Hepatocyte (in vitro differentiated cells): Measurements from ENCODE around the gene ZFP36L2. TPM values are rescaled to one million over a fixed set of nuclear protein-coding genes. Genes with fewer than 3 reads are reported as not detected.

Experiments used
- DNase-seq: peaks from one replicate; pipeline ENCODE4 v3.0.0-alpha.2; 2016; ENCODE audit warnings: low spot score
- H2AFZ ChIP-seq: fragments of 200-600 bp; sonication (generic); 2 replicates; pipeline ENCODE4 v1.6.0; 2016; ENCODE audit warnings: antibody characterized with exemption, mild to moderate bottlenecking
- H3K27ac ChIP-seq: fragments of 200-600 bp; sonication (generic); 2 replicates; pipeline ENCODE4 v1.5.1; 2016; ENCODE audit warnings: mild to moderate bottlenecking
- H3K27me3 ChIP-seq: fragments of 200-600 bp; sonication (generic); 2 replicates; pipeline ENCODE4 v1.6.1; 2016
- H3K36me3 ChIP-seq: fragments of 200-600 bp; sonication (generic); replicated peaks from 2 replicates; pipeline ENCODE4 v1.5.1; 2016; ENCODE audit warnings: low read depth; ENCODE audit not compliant: insufficient read depth
- H3K4me1 ChIP-seq: fragments of 200-600 bp; sonication (generic); 2 replicates; pipeline ENCODE4 v1.5.1; 2016; ENCODE audit warnings: mild to moderate bottlenecking, moderate library complexity; ENCODE audit not compliant: insufficient read depth
- H3K4me2 ChIP-seq: fragments of 200-600 bp; sonication (generic); 2 replicates; pipeline ENCODE4 v1.6.0; 2016
- H3K4me3 ChIP-seq: fragments of 200-600 bp; sonication (generic); 2 replicates; pipeline ENCODE4 v1.5.1; 2016; ENCODE audit warnings: mild to moderate bottlenecking
- H3K79me2 ChIP-seq: fragments of 200-600 bp; sonication (generic); 2 replicates; pipeline ENCODE4 v1.6.0; 2017; ENCODE audit warnings: mild to moderate bottlenecking
- H3K9me2 ChIP-seq: fragments of 200-600 bp; sonication (generic); replicated peaks from 2 replicates; pipeline ENCODE4 v1.6.0; 2017; ENCODE audit warnings: mild to moderate bottlenecking; ENCODE audit not compliant: insufficient read depth
- H3K9me3 ChIP-seq: fragments of 200-600 bp; sonication (generic); 2 replicates; pipeline ENCODE4 v1.5.1; 2016; ENCODE audit warnings: low read depth, mild to moderate bottlenecking
- H4K20me1 ChIP-seq: fragments of 200-600 bp; sonication (generic); 2 replicates; pipeline ENCODE4 v1.6.0; 2016; ENCODE audit warnings: mild to moderate bottlenecking; ENCODE audit not compliant: insufficient read depth, poor library complexity, severe bottlenecking
- CTCF ChIP-seq: fragments of 200-600 bp; sonication (generic); IDR thresholded peaks from 2 replicates; pipeline ENCODE4 v1.5.1; 2016; ENCODE audit warnings: antibody characterized with exemption, mild to moderate bottlenecking; ENCODE audit not compliant: poor library complexity
- EZH2 ChIP-seq: fragments of 200-600 bp; sonication (generic); IDR thresholded peaks from 2 replicates; pipeline ENCODE4 v1.6.1; 2016; ENCODE audit warnings: antibody characterized with exemption, mild to moderate bottlenecking, borderline replicate concordance
- EZH2phosphoT487 ChIP-seq: fragments of 200-600 bp; sonication (generic); IDR thresholded peaks from one replicate; pipeline ENCODE4 v1.6.1; 2018; ENCODE audit warnings: antibody characterized with exemption, mild to moderate bottlenecking, low read depth, moderate library complexity; ENCODE audit not compliant: unreplicated experiment, severe bottlenecking
- WGBS: methylation state at CpG from one replicate; pipeline ENCODE4 v1.1.6; 2016; ENCODE audit warnings: low lambda C conversion rate; ENCODE audit errors: missing lambda C conversion rate; 5-methylcytosine and 5-hydroxymethylcytosine counted together
- polyA plus RNA-seq: library from polyadenylated mRNA; unstranded; fragments of >200 nt; fragmentation: Nextera tagmentation; extraction: Ambion mirVana; gene quantifications from 2 replicates; pipeline ENCODE4 v1.2.1, GENCODE V29; 2016
- total RNA-seq: library from RNA; depleted of rRNA; stranded (reverse); fragments of >200 nt; gene quantifications from 2 replicates; pipeline ENCODE4 v1.2.3, GENCODE V29; 2014

ZFP36L2 gene
- total and polyA plus RNA-seq, 2 experiments from 2014 or later: 85.1 to 285 TPM

DNA sequence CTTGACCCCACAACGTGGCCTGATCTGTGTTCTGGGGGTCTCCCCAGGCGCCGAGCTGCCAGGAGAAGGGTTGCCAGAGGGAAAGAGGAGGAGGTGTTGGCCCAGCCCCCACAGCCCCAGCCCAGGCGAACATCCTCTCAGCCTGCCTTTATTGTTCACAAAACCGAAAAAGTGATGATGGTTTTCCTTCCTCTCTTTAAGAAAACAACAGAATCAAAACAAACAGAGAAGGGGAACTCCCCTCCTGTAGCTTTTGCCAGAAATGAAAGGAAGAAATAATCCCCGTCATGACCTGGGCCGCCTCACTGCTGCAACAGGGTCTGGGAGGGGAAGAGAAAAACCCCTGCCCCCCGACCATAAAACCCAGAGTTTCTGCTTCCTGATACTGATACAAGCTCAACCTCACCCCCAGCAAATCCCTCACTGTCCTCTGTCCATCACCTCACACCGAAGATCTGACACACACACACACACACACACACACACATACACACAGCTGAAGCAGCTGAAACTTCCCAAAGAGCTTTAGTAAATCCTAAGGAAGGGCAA, 52.0 kb downstream of the ZFP36L2 start:
- Histone ChIP-seq H3K9me3 (no peaks in the 10 kb centered on the region), H4K20me1 (no peaks in the 10 kb centered on the region), H3K36me3 (no peaks in the 10 kb centered on the region), H3K4me2 (no peak overlapping the region), H2AFZ (no peak overlapping the region), H3K27me3 (no peaks in the 10 kb centered on the region), H3K4me1 (peaks cover 23% of the 10 kb centered on the region), H3K79me2 (no peaks in the 10 kb centered on the region), H3K4me3 (no peak overlapping the region), H3K27ac (no peak overlapping the region), H3K9me2 (no peaks in the 10 kb centered on the region)
- TF ChIP-seq EZH2: no peak
- TF ChIP-seq EZH2phosphoT487: no peak
- TF ChIP-seq CTCF: no peak
- no peak for DNase-seq
- 67% methylated on average over 9 of the region's 9 CpGs for WGBS
